GM11168 (cell line): ENCODE measurements around the gene RAPGEF5.
"Not testable (repeated sequence)": the region's sequence is repeated elsewhere in the genome, so short reads cannot be mapped to it uniquely, and the experiment has no call there.

Source experiments
- in situ Hi-C: fragments of 300-500 bp; cut with MboI; formaldehyde crosslinking; loops from one replicate; pipeline ENCODE4 v1.12.0; 2022; ENCODE audit warnings: low sequenced_read_pairs; ENCODE audit not compliant: unreplicated experiment

Gene RAPGEF5

DNA sequence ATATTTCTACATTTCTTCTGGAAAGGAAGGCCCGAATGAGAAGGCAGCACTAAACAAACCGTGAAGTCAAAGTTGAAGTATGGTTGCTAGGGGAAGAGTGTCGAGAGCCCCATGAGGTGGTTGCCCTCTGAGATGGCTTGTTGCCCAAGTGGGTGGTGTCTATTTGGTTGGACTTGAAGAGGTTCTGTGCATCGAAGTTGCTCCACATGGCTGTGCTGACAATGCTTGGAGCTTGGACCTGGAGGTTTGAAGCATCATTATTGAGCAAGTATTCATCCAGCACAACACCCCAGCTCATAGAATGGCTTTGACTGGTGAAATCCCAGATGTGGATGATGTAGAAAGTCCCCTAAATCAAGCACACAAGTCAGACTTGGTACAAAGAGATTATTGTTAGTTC is 246.1 kb downstream of the RAPGEF5 start:
- in situ Hi-C loops = no loop called here

DNA sequence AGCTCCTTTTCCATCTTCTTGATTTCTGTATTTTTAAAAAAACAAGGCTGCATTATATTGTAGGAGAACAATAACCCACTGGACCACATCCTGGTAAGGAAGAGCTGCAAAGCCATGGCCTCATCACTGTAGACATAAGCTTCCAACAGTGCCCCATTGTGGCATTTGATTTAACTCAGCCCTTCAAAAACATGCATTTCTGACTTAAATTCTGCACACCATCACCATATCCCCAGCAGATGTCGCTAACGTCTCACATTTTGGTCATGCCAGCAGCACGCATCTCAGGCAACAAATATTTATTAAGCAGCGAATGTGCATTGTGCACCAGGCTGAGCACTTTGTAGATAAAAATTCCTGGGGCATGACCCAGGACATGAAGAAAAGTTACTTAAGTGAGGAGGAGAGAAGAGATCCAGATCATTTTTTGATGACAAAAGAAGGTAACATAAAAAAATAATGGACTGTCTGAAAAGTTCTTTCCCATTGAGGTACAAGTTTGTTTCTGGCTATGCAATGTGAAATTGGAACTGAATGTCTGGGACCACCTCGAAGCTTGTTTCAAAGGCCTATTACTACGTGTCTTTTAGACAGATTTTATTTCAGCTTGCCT is 246.6 kb downstream of the RAPGEF5 start:
- in situ Hi-C loops = no loop called here

DNA sequence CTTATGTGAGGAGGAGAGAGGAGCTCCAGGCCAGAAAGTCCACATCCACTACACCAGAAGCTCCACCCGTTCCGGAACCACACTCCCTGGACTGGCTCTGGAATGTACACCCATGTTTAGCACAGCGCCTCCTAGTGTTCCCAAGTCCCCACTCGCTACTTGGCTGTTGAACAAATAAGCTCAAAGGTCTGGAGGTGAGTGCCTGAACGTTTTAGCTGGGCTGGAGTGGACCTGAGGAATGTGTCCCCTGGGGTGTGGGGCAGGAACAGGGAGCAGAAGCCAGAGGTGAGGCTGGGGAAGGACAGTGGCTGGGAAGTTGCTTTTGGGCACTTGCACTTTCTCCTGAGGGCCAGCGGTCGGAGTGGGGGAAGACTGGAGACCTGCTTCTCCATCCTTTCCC is 247.2 kb downstream of the RAPGEF5 start:
- in situ Hi-C loops = loop anchor here (5.0 kb wide), 1 partner anchor 378 kb away; no protein-coding TSS in a partner anchor

DNA sequence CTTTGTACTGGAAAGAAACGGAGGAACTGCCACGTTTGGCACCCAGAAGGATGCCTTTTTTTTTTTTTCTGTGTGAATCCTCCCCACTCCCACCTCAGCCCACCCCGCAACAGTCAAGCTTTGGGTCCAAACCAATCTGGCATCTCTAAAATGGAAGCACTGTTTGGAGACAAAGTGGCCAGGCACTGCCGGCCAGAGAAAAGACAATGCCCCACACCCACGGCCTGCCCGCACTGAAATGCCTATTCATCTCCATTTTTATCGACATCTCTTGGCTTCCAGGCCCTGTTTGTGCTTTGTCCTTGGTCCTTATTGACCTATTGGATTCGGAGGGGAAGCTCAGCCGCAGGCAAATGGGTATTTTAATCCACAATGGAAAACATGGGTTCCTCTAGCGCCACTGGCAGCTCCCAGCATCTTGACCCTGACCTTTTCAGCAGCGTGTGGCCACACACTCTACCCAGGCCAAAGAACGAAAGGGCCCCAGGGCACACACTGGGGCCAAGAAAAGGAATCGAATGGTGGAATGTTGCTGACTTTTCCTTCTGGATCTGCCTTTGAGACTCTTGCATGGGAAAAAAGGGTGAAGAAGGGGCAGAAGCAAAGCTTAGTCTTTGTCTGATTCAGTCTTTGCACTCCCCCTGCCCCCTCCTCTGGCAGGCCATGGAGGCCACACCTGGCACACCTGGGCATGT is 248.7 kb downstream of the RAPGEF5 start:
- in situ Hi-C loops = loop anchor here (5.0 kb wide), 1 partner anchor 379 kb away; no protein-coding TSS in a partner anchor

DNA sequence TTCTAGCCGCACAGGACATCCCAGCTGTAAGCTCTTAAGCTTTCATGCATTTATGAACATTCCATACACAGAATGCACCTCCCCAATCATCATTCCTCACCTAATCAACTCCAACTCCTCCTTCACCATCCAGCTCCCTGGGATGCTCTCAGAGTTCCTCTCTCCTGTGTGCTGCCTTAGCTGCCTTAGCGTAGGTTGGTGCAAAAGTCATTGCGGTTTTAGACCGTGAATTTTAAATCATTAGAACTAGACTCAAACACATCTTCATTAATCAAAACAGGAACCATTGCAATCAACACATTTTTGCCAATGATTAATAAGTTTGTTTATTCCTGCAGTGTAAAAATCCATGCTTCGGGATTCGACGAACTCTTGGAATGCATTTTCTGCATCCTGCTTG is 251.4 kb downstream of the RAPGEF5 start:
- in situ Hi-C loops = loop anchor here (5.0 kb wide), 1 partner anchor 382 kb away; no protein-coding TSS in a partner anchor

DNA sequence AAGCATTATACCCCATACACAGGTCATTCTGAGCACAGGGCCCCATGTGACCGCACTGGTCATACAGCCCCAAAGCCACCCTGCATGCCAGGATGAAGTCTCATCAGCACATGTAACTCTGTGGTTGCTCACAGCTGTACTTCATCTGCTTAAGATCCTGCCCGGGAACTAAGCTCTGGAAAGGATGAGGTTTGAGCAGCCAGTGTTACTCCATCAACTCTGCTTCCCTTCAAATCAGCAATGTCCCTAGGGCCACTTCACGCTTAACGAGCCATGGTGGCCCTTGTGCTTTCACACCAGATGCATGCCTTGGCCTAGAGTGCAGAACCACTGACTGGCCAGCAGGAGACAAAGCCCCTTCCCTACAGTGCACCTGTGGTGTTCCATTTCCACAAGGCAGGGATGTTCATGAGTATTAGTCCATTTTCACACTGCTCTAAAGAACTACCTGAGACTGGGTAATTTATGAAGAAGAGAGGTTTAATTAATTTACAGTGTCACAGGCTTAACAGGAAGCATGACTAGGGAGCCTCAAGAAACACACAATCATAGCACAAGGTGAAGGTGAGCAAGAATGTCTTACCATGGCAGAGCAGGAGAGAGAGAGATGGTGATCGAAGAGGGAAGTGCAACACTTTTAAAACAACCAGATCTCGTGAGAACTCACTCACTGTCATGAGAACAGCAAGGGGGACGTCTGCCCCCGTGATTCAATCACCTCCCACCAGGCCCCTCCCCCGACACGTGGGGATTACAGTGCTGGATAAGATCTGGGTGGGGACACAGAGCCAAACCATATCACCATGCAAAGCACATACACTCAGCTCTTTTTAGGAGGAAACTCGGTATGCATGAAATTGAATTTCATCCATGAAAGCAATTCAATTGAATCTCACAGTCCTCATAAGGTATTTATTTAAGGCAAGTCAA is 262.3 kb downstream of the RAPGEF5 start:
- in situ Hi-C loops = no loop called here

DNA sequence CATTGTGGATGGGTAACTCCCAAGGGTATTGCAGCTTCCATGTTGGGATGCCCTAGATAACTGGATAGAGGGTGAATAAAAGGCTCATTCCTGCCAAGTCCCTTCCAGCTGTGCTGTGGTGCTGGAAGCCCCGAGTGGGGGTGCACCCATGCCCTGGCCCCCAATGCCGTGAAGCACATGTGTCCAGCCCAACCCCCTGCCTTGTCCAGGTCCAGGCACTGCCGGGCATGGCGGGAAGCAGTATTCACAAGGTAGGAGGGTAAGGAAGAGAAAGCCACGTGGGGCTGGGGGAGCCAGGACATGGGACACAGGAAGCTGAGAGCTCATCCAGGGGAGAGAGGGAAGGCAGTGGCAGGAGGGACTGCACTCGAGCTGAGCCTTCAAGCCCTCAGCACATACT is 263.0 kb downstream of the RAPGEF5 start:
- in situ Hi-C loops = no loop called here

DNA sequence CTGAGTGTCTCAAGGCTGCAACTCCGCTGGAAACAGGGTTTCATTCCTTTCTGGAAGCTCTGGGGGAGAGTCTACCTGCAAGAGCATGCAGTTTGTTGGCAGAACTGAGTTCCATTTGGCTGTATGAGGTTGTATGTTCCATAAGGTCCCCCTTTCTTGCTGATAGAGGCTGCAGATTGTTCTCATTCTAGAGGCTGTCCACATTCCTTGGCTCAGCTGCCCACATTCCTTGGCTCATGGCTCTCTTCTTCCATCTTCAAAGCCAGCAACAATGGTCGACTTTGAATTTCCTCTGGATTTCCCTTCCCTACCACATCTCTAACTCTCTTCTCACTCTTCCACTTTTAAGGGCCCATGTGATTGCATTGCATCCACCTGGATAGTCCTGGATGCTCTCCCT is 264.0 kb downstream of the RAPGEF5 start:
- in situ Hi-C loops = no loop called here

DNA sequence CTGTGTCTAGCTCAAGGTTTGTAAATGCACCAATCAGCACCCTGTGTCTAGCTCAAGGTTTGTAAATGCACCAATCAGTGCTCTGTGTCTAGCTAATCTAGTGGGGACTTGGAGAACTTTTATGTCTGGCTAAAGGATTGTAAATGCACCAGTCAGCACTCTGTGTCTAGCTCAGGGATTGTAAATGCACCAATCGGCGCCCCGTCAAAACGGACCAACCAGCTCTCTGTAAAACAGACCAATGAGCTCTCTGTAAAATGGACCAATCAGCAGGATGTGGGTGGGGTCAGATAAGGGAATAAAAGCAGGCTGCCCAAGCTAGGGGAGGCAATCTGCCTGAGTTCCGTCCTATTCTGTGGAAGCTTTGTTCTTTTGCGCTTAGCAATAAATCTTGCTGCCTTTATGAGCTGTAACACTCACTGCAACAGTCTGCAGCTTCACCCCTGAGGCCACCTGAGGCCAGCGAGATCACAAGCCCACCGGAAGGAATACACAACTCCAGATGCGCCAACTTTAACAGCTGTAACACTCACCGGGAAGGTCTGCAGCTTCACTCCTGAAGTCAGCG is 265.9 kb downstream of the RAPGEF5 start:
- in situ Hi-C loops = not testable (repeated sequence)

DNA sequence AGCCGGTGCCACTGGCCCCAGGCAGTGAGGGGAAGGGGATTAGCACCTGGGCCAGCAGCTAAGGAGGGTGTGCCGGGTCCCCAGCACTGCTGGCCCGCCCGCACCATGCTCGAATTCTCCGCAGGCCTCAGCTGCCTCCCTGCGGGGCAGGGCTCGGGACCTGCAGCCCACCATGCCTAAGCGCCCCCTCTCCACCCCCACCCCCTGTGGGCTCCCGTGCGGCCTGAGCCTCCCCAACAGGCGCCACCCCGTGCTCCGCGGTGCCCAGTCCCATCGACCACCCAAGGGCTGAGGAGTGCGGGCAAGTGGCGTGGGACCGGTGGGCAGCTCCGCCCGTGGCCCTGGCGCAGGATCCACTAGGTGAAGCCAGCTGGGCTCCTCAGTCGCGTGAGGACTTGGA is 266.4 kb downstream of the RAPGEF5 start:
- in situ Hi-C loops = no loop called here

DNA sequence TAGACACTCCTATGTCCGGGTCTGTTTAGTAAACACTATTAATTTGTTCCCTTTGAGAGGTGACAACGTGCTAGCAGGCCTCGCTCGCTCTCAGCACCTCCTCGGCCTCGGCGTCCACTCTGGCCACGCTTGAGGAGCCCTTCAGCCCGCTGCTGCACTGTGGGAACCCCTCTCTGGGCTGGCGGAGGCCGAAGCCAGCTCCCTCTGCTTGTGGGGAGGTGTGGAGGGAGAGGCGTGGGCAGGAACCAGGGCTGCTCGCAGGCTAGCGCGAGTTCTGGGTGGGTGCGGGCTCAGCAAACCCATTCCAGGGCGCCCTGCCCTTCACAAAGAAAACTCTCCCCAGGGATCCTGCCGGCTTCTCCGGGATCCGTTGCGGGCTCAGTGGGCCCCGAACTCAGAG is 266.8 kb downstream of the RAPGEF5 start:
- in situ Hi-C loops = no loop called here

DNA sequence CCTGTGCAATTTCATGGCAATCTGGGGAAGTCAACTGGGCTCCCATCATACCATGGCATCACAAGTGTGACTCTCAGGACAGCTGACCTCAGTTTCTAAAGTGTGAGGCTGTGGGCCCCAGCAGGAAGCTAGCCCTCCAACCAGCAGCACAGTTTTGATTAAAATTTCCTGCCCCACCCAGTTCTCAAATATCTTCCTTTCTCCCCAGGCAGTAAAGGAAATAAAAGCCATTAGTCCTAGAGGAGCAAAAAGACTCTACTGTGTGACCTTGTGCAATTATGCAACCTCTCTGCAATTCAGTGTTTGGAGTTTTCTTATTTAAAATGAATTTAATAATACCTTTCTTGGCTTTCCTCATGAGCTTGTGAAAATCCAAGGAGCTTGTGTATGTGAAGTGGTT is 268.1 kb downstream of the RAPGEF5 start:
- in situ Hi-C loops = no loop called here

DNA sequence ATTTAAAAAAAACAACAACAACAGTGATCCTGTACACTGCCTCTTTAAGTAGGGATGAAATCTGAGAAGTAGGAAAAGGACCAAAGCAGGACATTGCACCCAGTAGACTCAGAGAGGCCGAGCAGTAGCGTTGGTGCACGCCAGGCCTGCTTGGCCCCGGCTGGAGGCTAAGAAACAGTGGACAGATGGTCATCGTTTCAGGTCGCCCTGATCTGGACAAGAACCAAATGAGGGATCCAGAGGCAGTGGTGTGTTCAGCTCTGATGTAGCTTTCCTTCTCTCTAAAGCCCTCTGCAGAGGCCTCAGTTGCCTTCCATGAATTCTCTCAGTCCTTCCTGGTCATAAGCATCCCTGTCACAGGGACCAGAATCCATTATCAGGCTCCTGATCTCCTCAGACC is 269.1 kb downstream of the RAPGEF5 start:
- in situ Hi-C loops = no loop called here

DNA sequence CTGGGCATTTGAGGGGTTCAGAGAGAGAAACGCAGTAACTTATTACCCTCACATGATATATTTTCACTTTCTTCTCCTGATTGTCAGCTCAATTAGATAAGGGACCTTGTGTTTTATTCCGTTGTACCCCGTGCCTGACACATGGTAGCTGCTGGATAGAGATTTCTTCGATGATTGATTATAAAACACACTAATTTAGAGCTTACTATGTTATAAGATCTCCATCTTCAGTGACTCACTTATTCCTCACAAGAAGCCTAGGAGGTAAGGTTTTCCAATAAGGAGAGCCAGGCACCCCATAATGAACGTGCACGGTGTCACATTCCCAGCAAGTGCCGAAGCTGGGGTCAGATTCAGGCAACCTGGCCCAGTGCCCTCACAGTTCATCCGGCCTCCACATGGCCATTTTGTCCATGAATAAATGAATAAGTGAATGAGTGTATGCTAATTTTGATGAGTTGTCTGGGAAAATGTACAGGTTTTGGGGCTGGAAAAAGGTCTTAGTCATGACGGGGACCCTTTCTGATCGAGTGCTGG is 273.2 kb downstream of the RAPGEF5 start:
- in situ Hi-C loops = no loop called here

DNA sequence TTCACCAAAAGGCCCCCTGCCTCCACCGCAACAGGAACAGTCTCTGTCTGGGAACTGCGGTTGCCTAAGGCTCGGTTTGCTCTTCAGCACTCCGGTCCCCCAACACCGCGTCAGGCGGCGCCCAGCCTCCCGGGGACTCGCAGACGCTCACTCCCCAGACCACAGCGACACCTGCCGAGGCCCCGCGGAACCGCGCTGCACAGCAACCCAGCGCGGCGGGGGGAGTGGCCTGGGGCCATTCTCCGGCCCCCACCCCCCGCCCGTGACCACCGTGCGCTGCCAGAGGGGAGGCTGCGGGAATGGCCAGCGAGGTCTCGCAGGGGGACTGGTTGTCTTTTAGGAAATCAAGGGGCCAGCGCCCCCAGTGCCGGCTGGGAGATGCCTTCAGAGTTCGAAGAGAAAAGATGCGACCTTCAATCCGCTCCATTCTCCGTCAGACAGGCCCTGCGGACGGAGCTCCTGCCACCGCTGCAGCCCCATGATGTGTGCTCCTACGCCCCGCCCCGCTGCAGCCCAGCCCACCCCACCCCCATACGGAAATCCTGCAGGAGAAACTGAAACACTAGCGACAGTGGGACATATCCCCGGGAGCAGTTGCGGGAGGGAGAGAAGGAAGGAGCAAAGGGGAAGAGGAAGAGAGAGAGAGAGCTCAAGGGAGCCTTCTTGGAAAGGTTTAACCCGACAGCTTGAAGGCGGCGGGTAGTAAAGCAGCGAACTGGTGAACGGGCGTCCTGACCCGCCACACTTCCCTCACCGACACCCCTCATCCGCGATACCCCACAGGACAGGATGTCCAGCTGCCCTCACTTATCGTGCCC is 273.9 kb downstream of the RAPGEF5 start:
- in situ Hi-C loops = no loop called here

DNA sequence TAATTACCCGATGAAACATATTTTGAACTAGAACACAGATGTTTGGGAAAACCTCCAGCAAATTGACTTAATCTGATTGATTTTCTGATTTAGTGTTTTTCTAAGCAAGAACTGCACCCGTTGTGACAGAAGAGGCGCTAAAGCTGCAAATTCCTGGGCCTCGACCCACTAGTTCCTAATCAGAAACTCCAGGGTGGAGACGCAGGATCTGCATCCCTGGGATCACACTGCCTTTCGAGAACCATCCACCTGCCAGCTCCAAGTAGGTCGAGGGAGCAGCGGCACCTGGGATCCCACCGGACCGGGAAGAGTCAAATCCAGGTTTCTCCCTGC is 274.4 kb downstream of the RAPGEF5 start:
- in situ Hi-C loops = no loop called here

DNA sequence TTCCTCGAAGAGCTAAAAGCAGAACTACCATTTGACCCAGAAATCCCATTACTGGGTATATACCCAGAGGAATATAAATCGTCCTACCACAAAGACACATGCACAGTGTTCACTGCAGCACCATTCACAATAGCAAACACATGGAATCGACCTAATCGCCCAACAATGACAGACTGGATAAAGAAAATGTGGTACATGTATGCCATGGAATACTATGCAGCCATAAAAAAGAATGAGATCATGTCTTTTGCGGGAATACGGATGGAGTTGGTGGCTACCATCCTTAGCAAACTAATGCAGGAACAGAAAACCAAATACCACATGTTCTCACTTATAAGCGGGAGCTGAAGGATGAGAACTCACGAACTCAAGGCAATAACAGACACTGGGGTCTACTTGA is 276.7 kb downstream of the RAPGEF5 start:
- in situ Hi-C loops = not testable (repeated sequence)

DNA sequence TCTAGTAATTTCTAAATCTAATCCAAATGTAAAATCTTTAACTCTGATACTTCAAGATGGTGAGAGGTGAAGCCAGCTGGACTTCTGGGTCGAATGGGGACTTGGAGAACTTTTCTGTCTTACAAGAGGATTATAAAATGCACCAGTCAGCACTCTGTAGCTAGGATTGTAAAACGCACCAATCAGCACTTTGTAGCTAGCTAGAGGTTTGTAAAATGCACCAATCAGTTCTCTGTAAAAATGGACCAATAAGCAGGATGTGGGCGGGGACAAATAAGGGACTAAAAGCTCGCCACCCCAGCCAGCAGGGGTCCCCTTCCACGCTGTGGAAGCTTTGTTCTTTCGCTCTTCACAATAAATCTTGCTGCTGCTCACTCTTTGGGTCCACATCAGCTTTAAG is 278.1 kb downstream of the RAPGEF5 start:
- in situ Hi-C loops = not testable (repeated sequence)

DNA sequence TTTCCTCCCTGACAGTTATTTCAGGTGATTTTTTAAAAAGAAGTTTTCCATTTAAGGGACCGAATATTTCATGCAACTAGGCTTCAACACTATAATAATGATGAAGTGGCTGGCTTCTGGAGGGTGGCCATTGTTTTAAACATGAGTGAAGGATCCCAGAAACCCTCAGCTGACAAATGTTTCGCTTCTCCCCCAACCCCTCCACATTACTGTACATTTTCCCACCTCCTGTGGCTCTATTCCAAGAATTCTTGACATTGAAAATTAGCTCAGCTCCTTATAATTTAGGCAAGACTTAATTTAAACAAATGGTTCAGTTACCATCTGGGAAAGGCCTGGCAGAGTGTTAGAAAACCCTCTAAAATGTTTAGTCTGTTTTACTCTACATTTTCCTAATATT is 281.4 kb downstream of the RAPGEF5 start:
- in situ Hi-C loops = no loop called here

DNA sequence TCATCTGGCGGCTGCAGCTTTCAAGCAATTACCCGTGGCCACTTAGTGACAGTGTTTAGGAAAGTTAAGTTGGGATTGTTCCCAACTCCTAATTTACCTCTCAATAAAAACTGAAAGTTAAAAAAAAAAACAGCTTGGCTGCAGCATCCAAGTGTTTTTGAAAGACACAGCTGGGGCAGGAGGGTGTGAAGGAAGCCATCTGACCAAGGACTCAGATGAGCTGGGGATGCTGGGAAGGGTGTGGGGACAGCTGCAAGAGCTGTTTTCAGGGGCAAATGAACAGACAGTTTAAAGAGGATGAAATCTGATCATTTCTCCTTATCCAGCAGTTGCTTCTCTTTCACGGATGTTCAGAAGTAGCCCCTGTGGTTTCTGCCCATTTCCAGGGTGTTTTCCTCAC is 282.1 kb downstream of the RAPGEF5 start:
- in situ Hi-C loops = no loop called here
